Measurements from ENCODE around the gene LINGO4. TPM values are rescaled to one million over a fixed set of nuclear protein-coding genes. Genes with fewer than 3 reads are reported as not detected.

Gene LINGO4
- polyA plus RNA-seq, 1 donor (not counting 4 experiments of a cell fraction or from before 2014, with no cell fraction given), result not detected

DNA sequence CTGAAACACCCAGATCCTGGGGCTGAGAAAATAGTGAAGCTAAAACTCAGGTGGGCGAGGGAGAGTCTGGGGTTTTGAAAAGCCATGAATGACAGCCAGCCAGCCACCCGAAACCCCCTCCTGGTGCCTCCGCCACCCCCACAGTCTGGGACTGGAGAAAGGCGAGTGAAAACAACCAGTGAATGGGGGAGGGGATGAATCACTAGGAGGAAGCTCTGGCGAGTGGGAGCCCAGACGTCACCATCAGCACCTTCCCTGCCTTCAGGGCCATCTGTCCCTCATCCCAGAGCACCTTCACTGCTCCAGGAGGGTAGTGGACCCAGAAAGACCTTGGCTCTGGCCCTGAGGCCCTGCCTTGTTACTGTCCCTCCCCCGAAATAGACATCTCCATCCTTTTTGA is 17.2 kb upstream of the LINGO4 start:
- dilution Hi-C loops (cut with MboI; ENCODE audit: extremely low pct_ligation_motif_present, low sequenced_read_pairs), result no loop called here
- Histone ChIP-seq H3K9me3 (ENCODE audit: control insufficient read depth, low read depth, low read length) (no peaks in the 10 kb centered on the region), H3K9me1 (ENCODE audit: control insufficient read depth, extremely low read depth, insufficient read depth, low read length) (no peaks in the 10 kb centered on the region), H3K79me2 (ENCODE audit: control insufficient read depth, insufficient read depth, low read length) (no peaks in the 10 kb centered on the region), H2AFZ (ENCODE audit: control insufficient read depth, low read length) (no peak overlapping the region), H3K4me1 (ENCODE audit: control insufficient read depth, extremely low read depth, insufficient read depth, low read length) (peaks cover 10% of the 10 kb centered on the region), H3K4me3 (ENCODE audit: control insufficient read depth in 2 of 3, extremely low read depth in 1 of 3, insufficient read depth in 2 of 3, low read depth in 1 of 3, low read length in 3 of 3) (no peak overlapping the region), H3K27ac (ENCODE audit: control insufficient read depth, insufficient read depth, low read length) (no peak overlapping the region), H4K20me1 (ENCODE audit: control insufficient read depth, extremely low read depth, insufficient read depth, low read length) (no peaks in the 10 kb centered on the region), H3K4me2 (ENCODE audit: control insufficient read depth, extremely low read depth, insufficient read depth, low read depth, low read length) (no peak overlapping the region), H3K36me3 (ENCODE audit: control insufficient read depth in 2 of 2, extremely low read depth in 1 of 2, insufficient read depth in 2 of 2, low read length in 2 of 2) (no peaks in the 10 kb centered on the region), H3K27me3 (ENCODE audit: control insufficient read depth, extremely low read depth, insufficient read depth, low read length) (no peaks in the 10 kb centered on the region), H3K9ac (ENCODE audit: control insufficient read depth, extremely low read depth, insufficient read depth, low read length) (no peak overlapping the region)
- TF ChIP-seq, protein P1, sequence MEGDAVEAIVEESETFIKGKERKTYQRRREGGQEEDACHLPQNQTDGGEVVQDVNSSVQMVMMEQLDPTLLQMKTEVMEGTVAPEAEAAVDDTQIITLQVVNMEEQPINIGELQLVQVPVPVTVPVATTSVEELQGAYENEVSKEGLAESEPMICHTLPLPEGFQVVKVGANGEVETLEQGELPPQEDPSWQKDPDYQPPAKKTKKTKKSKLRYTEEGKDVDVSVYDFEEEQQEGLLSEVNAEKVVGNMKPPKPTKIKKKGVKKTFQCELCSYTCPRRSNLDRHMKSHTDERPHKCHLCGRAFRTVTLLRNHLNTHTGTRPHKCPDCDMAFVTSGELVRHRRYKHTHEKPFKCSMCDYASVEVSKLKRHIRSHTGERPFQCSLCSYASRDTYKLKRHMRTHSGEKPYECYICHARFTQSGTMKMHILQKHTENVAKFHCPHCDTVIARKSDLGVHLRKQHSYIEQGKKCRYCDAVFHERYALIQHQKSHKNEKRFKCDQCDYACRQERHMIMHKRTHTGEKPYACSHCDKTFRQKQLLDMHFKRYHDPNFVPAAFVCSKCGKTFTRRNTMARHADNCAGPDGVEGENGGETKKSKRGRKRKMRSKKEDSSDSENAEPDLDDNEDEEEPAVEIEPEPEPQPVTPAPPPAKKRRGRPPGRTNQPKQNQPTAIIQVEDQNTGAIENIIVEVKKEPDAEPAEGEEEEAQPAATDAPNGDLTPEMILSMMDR (optimal IDR thresholded peaks at IDR 0.05 in 1 of 3, IDR thresholded peaks at IDR 0.05 in 1 of 3, conservative IDR thresholded peaks at IDR 0.05 in 1 of 3; ENCODE audit: extremely low read depth in 1 of 3, insufficient read depth in 2 of 3, low read length in 3 of 3), result no peak
- TF ChIP-seq EZH2 (IDR thresholded peaks at IDR 0.05; ENCODE audit: low read length), result no peak
- FAIRE-seq, result no peak
- DNase-seq (ENCODE audit: low read depth, low spot score), result no peak

DNA sequence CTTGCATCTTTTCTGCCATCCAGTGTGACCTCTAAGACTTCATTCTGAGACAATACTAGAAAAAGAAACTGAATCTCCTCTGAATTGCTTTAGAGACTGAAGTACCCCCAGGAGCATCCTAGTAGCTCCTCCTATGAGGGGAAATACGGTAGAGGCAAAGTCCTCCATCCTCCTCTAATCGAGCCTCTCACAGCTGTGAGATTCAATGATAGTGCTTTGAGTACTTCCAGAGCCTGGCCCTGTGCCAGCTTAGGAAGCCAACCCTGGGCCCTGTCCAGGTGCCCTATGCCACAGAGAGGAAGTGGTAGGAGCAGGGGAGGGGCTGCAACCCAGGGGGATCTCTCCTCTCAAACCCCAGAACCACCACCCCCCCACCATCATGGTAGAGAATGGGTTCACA is 15.7 kb upstream of the LINGO4 start:
- dilution Hi-C loops (cut with MboI; ENCODE audit: extremely low pct_ligation_motif_present, low sequenced_read_pairs), result no loop called here
- H3K36me3 ChIP-seq (ENCODE audit: control insufficient read depth in 2 of 2, extremely low read depth in 1 of 2, insufficient read depth in 2 of 2, low read length in 2 of 2), result no peaks in the 10 kb centered on the region
- peaks cover 17% of the 10 kb centered on the region for H3K4me1 ChIP-seq (ENCODE audit: control insufficient read depth, extremely low read depth, insufficient read depth, low read length)
- no peak overlapping the region for H3K4me2 ChIP-seq (ENCODE audit: control insufficient read depth, extremely low read depth, insufficient read depth, low read depth, low read length)
- no peak overlapping the region for H2AFZ ChIP-seq (ENCODE audit: control insufficient read depth, low read length)
- TF ChIP-seq EZH2 (IDR thresholded peaks at IDR 0.05; ENCODE audit: low read length), result no peak
- TF ChIP-seq, protein P1 (optimal IDR thresholded peaks at IDR 0.05 in 1 of 3, IDR thresholded peaks at IDR 0.05 in 1 of 3, conservative IDR thresholded peaks at IDR 0.05 in 1 of 3; ENCODE audit: extremely low read depth in 1 of 3, insufficient read depth in 2 of 3, low read length in 3 of 3), result no peak
- no peaks in the 10 kb centered on the region for H4K20me1 ChIP-seq (ENCODE audit: control insufficient read depth, extremely low read depth, insufficient read depth, low read length)
- FAIRE-seq (no peak), DNase-seq (ENCODE audit: low read depth, low spot score) (no peak)
- no peaks in the 10 kb centered on the region for H3K9me3 ChIP-seq (ENCODE audit: control insufficient read depth, low read depth, low read length)
- no peak overlapping the region for H3K9ac ChIP-seq (ENCODE audit: control insufficient read depth, extremely low read depth, insufficient read depth, low read length)
- no peak overlapping the region for H3K4me3 ChIP-seq (ENCODE audit: control insufficient read depth in 2 of 3, extremely low read depth in 1 of 3, insufficient read depth in 2 of 3, low read depth in 1 of 3, low read length in 3 of 3)
- H3K27ac ChIP-seq (ENCODE audit: control insufficient read depth, insufficient read depth, low read length), result no peak overlapping the region
- H3K9me1 ChIP-seq (ENCODE audit: control insufficient read depth, extremely low read depth, insufficient read depth, low read length), result no peaks in the 10 kb centered on the region
- no peaks in the 10 kb centered on the region for H3K79me2 ChIP-seq (ENCODE audit: control insufficient read depth, insufficient read depth, low read length)
- H3K27me3 ChIP-seq (ENCODE audit: control insufficient read depth, extremely low read depth, insufficient read depth, low read length), result no peaks in the 10 kb centered on the region

Measured in keratinocyte (primary cell).